Mammary epithelial cell (primary cell): ENCODE measurements around the gene AKAP6.

Source experiments
- EZH2 ChIP-seq: IDR thresholded peaks from 2 replicates; pipeline ENCODE4 v1.6.1; 2012; ENCODE audit warnings: low read length, inconsistent platforms, borderline replicate concordance
- TF ChIP-seq, protein P1 (sequence below), 2 donors: IDR thresholded peaks in 1 of 2; conservative IDR thresholded peaks in 1 of 2; 2 replicates each; pipeline ENCODE4 v1.5.1; 2011 to 2012; ENCODE audit warnings: inconsistent platforms in 2 of 2, low read length in 2 of 2, mild to moderate bottlenecking in 2 of 2, control low read depth in 1 of 2, low read depth in 1 of 2; ENCODE audit not compliant: insufficient read depth in 1 of 2; ENCODE audit errors: extremely low read depth in 1 of 2

GRCh38 chr14:32595497-32595896 lies 266.4 kb downstream of the AKAP6 start:
- TF ChIP-seq, protein P1, sequence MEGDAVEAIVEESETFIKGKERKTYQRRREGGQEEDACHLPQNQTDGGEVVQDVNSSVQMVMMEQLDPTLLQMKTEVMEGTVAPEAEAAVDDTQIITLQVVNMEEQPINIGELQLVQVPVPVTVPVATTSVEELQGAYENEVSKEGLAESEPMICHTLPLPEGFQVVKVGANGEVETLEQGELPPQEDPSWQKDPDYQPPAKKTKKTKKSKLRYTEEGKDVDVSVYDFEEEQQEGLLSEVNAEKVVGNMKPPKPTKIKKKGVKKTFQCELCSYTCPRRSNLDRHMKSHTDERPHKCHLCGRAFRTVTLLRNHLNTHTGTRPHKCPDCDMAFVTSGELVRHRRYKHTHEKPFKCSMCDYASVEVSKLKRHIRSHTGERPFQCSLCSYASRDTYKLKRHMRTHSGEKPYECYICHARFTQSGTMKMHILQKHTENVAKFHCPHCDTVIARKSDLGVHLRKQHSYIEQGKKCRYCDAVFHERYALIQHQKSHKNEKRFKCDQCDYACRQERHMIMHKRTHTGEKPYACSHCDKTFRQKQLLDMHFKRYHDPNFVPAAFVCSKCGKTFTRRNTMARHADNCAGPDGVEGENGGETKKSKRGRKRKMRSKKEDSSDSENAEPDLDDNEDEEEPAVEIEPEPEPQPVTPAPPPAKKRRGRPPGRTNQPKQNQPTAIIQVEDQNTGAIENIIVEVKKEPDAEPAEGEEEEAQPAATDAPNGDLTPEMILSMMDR (conservative IDR thresholded peaks at IDR 0.05 in 1 of 2, IDR thresholded peaks at IDR 0.05 in 1 of 2; ENCODE audit: extremely low read depth in 1 of 2, insufficient read depth in 1 of 2, low read depth in 1 of 2, low read length in 2 of 2): no peak
- no peak for TF ChIP-seq EZH2
